ENCODE results near the gene BMP2.

BMP2 gene

GRCh38 chr20:6767536-6768227 lies at the start of gene BMP2:
Gene BMP2, plus strand, starts transcription at chr20:6767686. Its CDS starts 2,441 bp downstream, at chr20:6770127.
- peak; percentile 66 for DNase-seq

- DNase-seq, result no peak
These were observed 48.7 kb upstream of the BMP2 start for GRCh38 chr20:6718662-6719368.

DNA sequence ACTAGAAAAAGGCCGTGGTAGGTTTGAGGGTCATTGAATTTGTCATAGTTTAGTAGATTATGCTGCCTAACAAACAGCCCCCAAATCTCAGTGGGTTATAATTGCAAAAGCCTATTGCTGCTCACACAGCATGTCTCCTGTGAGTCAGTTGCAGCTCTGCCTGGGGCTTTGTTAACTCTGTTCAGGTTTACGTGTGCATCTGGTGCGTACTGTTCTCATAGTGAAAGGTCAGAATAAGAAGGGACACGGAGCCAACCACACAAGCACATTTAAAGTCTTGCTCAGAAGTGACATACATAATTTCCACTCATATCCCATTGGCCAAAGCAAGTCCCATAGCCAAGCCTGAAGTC lies 48.1 kb upstream of the BMP2 start:
- no peak for DNase-seq

DNA sequence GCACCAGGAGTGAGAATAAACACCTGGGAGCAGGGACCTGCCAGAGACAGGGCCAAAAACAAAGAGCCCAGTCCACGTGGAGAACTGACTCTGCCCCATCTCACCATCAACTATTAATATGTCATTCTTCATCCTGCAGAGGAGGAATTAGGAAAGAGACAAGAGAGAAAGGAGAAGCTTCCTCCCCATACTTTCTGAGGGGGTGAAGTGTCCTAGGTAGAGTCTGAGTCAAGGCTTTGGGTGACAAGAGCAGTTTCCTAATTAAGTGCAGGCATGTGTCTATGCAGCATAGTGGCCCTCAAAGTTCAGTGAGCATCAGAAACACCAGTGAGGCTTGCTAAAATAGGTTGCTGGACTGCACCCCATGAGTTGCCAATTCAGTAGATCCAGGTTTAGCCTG lies 40.7 kb upstream of the BMP2 start:
- DNase-seq, result no peak

DNA sequence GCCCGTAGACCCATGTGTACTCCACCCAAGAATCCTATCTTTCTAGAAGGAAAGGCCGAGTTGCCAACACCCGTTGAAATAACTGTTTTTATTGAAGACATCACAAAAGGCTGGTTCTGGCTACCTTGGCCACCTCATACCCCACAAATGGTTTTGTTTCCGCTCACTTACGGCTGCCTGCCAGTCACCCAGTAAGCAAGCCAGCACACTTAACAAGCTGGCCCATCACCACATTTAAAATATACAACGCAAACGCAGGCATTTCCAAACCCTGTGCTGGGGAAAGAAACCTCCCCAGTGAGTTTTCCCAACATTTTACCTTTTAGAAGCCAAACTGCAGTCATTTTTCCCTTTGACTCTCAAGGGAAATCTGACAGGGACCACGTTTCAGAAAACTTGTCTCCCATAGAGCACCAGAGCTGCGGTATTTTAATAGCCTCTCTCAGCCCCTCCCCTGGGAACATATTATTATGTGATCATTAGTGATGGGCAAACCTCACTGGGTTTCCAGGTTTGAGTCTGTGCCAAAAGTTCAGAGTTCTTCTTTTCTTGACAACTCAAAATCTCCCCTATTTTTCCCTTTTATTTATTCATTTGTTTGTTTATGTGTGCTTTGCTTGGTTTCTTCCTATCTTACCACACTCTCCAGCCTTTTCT lies 36.7 kb upstream of the BMP2 start:
- DNase-seq, result no peak

DNA sequence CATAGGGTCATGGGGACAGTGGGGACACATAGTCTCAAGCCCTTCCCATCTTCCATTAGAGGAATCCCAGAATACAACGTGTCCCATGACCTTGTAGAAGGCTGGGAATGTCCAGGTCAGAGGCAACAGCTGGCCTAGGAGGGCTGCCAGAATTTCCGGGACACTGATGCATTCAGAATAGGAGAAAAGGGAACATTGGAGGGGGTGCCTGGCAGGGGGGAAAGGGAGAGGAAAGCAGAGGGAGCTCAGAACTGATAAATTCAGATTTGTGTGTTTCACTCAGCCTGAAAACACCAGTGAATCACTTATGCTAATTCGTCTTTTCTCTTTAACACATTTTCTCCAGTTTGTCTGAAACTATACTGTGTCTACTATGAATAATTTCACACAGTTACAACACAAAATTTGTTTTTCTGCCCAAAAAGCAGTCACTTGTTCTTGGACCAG lies 35.5 kb upstream of the BMP2 start:
- no peak for DNase-seq

DNA sequence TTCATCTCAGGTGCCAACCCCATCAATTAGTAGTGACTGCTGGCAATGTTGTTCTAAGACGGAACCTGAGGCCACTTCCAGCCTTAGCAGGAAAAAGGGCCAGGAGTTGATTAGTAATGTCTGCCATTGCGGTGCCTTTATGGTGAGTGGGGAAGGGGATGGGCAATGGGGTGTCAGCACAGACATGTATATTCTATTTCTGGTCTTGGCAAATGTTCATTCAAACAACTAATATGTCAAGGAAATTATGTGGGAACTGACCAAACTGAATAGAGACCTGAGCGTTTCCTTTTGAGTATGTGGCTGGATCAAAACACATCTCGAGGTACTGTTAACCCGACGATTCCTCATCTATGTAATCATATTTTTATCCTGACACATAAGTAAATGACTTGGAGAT lies 34.6 kb upstream of the BMP2 start:
- no peak for DNase-seq

DNA sequence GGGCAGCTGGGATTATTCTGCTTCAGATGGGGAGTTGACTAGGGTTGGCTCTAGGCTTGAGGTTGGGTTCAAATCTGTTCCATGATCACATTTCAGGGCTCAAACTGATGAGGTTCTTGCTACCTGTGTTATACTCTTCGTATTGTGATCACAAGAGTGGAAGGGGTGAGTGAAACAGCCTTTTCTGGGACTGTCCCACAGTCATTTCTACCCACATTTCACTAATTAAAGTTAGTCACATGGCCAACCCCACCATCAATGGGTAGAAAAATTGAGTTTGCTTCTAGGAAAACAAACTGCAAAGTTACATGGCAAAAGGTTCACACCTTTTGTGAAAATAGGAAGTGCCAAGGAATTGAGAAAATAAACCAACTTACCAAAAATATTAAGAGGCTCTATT lies 33.5 kb upstream of the BMP2 start:
- no peak for DNase-seq

- DNase-seq, result no peak
These were observed 31.3 kb upstream of the BMP2 start for GRCh38 chr20:6735942-6736845.

DNA sequence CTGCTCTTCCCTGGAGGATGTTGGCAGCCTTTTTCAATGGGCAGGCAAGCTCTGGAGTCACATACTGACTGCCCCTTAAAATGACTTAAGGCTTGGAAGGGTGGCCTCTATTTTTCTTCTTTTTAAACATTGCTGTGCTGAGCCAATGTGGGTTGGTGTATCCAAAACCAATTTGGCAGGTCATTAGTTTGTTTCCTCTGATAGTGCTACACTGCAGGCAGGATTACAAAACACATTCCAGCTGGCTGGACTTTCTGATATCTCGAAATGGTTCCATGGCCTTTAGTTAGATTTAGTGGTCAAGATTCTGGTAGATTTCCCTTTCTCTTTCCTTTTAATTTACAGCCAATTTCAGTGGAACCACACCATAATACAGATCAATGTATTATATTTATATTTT lies 28.1 kb upstream of the BMP2 start:
- no peak for DNase-seq

DNA sequence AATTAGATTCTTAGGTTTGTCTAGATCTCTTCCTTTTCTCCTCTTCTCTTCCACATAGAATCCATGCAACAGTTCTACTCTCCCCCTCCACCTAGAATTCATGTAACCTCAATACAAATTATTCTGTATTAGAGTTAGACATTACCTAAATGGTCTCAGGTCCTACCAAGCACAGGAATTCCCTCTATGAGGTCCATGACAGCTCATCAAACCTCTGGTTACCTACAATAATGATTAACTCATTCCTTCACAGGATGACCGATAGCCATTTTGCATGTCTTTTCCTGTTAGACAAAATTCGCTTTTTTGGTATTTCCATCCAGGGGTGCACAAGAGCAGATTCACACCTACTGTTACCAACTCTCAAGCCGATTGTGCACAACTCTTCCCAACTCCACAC lies 27.4 kb upstream of the BMP2 start:
- no peak for DNase-seq

DNA sequence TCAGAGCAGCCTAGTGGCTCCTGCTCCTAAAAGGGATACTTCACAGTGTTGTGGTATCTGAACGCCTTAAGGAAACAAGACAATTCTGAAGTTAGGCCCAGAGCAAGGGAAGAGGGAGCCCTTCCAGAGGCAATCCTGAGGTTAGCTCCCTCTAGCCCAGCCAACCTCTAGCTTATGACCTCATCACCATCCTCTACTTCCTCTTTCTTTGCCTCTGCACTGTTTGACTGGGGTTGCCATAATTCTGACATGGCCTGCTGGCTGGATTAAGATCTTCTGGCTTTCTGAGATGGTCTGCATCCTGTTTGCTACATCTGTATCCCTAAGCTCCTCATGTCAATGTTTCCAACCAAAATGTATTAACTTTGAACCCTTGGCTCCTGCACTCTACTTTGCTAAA lies 23.3 kb upstream of the BMP2 start:
- DNase-seq, result no peak

GRCh38 chr20:6744805-6745204 lies 22.7 kb upstream of the BMP2 start:
- DNase-seq, result no peak

DNA sequence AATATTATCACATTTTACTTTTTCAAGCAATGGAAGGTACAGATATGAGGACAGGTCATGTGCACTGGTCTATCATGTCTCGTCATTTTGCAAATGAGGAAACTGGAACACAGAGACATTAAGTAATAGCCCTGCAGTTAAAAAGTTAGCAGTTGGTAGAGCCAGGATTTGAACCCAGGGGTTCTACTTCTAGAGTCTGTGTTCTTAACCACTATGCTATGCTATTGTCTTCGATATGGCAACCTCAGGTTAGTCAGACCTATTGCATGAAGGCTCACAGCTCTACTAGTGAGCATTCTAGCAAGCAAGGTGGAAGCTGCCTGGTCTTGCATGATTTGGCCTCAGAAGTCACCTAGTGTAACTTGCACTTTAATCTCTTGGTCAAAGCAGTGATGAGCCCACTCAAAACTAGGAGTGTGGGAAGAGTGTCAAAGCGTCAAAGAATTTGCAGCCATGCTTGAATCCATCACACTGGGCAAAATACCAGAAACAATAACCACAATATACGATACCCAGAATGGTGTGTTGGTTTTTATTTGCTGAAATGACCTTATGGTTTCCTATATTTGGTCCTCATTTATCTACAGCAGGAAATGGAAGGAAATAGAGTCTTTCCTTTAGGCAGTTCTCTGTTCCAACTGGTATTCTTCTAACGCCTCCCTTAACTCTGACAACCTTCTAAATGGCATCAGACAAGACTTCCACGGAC lies 20.4 kb upstream of the BMP2 start:
- DNase-seq, result peak; percentile 7

- DNase-seq, result no peak
These were observed 17.0 kb upstream of the BMP2 start for GRCh38 chr20:6750438-6750837.

DNA sequence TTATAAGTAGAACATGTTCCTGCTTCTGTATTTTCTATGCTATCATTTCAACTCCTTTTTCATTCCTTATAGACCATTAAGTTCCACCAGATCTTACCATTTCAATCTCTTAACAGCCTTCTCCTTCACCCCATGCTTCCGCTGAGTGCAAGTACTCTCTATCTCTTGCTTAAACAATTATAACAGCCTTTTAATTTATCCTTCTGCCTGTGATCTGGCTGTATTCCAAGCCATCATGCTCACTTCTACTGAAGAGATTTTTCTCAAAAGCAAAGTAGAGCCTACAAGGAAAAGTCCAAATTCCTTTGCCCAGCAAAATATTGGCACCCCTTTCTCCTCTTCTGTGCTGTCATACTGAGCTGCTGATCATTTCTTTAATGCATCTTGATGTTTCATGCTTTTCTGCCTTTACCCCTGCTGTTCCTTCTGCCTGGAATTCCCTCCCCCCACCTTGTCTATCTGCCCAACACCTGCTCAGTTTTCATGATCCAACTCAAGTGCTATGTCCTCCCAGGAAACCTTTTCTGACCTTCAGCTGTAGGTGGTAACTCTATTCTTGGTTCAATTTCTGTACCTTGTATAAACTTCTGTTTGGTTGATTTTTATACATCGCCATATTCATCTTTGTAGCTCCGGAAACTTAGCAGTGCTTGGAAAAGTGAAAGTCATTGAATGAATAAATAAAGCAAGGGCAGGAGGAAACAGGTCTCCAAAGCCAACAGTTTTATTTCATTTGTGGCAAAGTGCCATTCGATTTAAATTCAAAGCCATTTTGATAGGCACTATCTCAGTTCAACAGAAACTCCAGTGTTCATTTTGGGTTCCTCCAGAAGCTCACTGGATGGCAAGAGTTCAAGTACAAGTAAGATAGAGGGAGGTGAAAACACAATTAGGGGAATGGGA lies 10.5 kb upstream of the BMP2 start:
- no peak for DNase-seq

- no peak for DNase-seq
These were observed 2.9 kb upstream of the BMP2 start for GRCh38 chr20:6764619-6765018.

GRCh38 chr20:6765469-6766058 lies 1.9 kb upstream of the BMP2 start:
- DNase-seq, result peak; percentile 38

GRCh38 chr20:6766433-6766832 lies 1.1 kb upstream of the BMP2 start:
- peak; percentile 3 for DNase-seq

GRCh38 chr20:6767126-6767535 lies 355 bp upstream of the BMP2 start:
- DNase-seq, result no peak
